Measurements from ENCODE around the gene HTD2. TPM values are rescaled to one million over a fixed set of nuclear protein-coding genes. Genes with fewer than 3 reads are reported as not detected.

HTD2 gene
- 9.9 to 14.5 TPM (median 11.4 TPM) in 3 replicates for total RNA-seq (2021)
- Bru-seq, nascent RNA, result percentile 88 among the genes with signal in this experiment
- long read RNA-seq, experiment 1, transcript HTD2-201 (5 exons, 1,508 nt), result minor isoform, 11 of 36 reads
- long read RNA-seq, experiment 1, transcript HTD2-206 (5 exons, 1,378 nt), result major isoform, 23 of 36 reads
- long read RNA-seq, experiment 1, partial matches to known transcripts, result 0 of 36 reads
- long read RNA-seq, experiment 1, other reads (novel, unspliced or antisense), result 0 of 36 reads
- long read RNA-seq, experiment 2, transcript HTD2-201 (5 exons, 1,508 nt), result major isoform, 6 of 10 reads
- long read RNA-seq, experiment 2, partial matches to known transcripts, result 0 of 10 reads
- long read RNA-seq, experiment 2, other reads (novel, unspliced or antisense), result 1 of 10 reads
- long read RNA-seq, experiment 3, transcript HTD2-206 (5 exons, 1,378 nt), result major isoform, 26 of 41 reads
- long read RNA-seq, experiment 3, transcript HTD2-201 (5 exons, 1,508 nt), result minor isoform, 9 of 41 reads
- long read RNA-seq, experiment 3, partial matches to known transcripts, result 0 of 41 reads
- long read RNA-seq, experiment 3, other reads (novel, unspliced or antisense), result 3 of 41 reads

DNA sequence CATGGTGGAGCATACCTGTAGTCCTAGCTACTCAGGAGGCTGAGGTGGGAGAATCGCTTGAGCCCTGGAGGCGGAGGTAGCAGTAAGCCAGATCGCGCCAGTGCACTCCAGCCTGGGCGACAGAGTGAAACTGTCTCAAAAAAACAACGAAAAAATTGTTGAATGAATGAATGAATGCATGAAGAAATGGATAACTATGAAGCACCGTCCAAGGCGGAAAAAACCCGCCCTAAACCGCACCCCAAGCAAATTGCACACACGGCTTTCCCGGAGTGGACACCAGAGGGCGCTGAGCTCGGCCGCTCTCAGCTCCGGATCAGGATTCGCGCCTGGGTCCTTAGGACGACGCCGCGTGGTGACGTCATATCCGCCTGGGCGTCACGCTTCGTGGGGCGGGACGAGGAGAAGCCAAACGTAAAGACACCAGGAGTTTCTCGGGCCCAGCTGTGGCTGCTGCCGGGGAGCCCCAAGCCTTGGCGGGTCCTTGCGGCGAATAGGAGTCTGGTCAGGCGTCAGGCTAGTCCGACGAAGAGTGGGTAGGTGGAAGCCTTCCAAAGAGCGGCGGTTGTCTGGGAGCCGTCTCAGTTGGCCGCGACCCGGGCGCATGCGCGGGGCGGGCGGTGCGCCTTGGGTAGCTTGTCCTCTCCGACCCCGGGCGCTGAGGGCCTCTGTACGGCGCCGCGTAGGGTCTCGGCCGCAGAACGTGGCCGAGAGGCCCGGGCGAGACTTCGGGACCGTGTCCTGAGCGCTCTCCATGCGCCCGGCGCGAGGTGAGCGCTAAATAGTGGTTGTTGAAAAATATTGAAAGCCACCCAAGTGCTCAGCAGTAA lies at the start of gene HTD2, which contains the start of gene RPP14:
Gene HTD2, plus strand, starts transcription at position 639 of the 830 bp plus-strand sequence. CDS start 11,094 bp downstream, outside the sequence.
Gene RPP14, plus strand, starts transcription at position 364 of the 830 bp plus-strand sequence. CDS start 4,085 bp downstream, outside the sequence.
- peak; percentile 82 for ATAC-seq
- POLR2A ChIA-PET, result interaction anchor here (0.8 to 2.4 kb wide), 11 partner anchors 16 to 189 kb away, joined by 3 to 10 read pairs (median 4); partner anchors contain the start of gene KCTD6
- TF ChIP-seq TEAD4 (CRISPR knock-in tag; IDR thresholded peaks at IDR 0.05), result no peak
- TF ChIP-seq SMAD3 (CRISPR knock-in tag; IDR thresholded peaks at IDR 0.05; ENCODE audit: borderline replicate concordance), result no peak
- TF ChIP-seq OVOL2 (CRISPR knock-in tag; IDR thresholded peaks at IDR 0.05; ENCODE audit: borderline replicate concordance), result no peak
- TF ChIP-seq CREM (CRISPR knock-in tag; IDR thresholded peaks at IDR 0.05), result peak; percentile 98
- TF ChIP-seq, protein P1, sequence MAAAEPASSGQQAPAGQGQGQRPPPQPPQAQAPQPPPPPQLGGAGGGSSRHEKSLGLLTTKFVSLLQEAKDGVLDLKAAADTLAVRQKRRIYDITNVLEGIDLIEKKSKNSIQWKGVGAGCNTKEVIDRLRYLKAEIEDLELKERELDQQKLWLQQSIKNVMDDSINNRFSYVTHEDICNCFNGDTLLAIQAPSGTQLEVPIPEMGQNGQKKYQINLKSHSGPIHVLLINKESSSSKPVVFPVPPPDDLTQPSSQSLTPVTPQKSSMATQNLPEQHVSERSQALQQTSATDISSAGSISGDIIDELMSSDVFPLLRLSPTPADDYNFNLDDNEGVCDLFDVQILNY (CRISPR knock-in tag; IDR thresholded peaks at IDR 0.05), result peak; percentile 90
- TF ChIP-seq, protein P2, sequence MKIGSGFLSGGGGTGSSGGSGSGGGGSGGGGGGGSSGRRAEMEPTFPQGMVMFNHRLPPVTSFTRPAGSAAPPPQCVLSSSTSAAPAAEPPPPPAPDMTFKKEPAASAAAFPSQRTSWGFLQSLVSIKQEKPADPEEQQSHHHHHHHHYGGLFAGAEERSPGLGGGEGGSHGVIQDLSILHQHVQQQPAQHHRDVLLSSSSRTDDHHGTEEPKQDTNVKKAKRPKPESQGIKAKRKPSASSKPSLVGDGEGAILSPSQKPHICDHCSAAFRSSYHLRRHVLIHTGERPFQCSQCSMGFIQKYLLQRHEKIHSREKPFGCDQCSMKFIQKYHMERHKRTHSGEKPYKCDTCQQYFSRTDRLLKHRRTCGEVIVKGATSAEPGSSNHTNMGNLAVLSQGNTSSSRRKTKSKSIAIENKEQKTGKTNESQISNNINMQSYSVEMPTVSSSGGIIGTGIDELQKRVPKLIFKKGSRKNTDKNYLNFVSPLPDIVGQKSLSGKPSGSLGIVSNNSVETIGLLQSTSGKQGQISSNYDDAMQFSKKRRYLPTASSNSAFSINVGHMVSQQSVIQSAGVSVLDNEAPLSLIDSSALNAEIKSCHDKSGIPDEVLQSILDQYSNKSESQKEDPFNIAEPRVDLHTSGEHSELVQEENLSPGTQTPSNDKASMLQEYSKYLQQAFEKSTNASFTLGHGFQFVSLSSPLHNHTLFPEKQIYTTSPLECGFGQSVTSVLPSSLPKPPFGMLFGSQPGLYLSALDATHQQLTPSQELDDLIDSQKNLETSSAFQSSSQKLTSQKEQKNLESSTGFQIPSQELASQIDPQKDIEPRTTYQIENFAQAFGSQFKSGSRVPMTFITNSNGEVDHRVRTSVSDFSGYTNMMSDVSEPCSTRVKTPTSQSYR (CRISPR knock-in tag; IDR thresholded peaks at IDR 0.05), result peak; percentile 45; the same call in 1 of the 2 replicates
- TF ChIP-seq, protein P3, sequence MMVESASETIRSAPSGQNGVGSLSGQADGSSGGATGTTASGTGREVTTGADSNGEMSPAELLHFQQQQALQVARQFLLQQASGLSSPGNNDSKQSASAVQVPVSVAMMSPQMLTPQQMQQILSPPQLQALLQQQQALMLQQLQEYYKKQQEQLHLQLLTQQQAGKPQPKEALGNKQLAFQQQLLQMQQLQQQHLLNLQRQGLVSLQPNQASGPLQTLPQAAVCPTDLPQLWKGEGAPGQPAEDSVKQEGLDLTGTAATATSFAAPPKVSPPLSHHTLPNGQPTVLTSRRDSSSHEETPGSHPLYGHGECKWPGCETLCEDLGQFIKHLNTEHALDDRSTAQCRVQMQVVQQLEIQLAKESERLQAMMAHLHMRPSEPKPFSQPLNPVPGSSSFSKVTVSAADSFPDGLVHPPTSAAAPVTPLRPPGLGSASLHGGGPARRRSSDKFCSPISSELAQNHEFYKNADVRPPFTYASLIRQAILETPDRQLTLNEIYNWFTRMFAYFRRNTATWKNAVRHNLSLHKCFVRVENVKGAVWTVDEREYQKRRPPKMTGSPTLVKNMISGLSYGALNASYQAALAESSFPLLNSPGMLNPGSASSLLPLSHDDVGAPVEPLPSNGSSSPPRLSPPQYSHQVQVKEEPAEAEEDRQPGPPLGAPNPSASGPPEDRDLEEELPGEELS (CRISPR knock-in tag; IDR thresholded peaks at IDR 0.05), result no peak; the same call in 1 of the 2 replicates
- no peak for TF ChIP-seq GTF2I (CRISPR knock-in tag; conservative IDR thresholded peaks at IDR 0.05)
- TF ChIP-seq RORB (CRISPR knock-in tag; IDR thresholded peaks at IDR 0.05), result no peak
- TF ChIP-seq JAZF1 (CRISPR knock-in tag; IDR thresholded peaks at IDR 0.05), result no peak
- TF ChIP-seq ZNF121 (CRISPR knock-in tag; IDR thresholded peaks at IDR 0.05), result no peak
- no peak for TF ChIP-seq TCF7 (CRISPR knock-in tag; IDR thresholded peaks at IDR 0.05; ENCODE audit: low read depth)
- TF ChIP-seq, protein P4, sequence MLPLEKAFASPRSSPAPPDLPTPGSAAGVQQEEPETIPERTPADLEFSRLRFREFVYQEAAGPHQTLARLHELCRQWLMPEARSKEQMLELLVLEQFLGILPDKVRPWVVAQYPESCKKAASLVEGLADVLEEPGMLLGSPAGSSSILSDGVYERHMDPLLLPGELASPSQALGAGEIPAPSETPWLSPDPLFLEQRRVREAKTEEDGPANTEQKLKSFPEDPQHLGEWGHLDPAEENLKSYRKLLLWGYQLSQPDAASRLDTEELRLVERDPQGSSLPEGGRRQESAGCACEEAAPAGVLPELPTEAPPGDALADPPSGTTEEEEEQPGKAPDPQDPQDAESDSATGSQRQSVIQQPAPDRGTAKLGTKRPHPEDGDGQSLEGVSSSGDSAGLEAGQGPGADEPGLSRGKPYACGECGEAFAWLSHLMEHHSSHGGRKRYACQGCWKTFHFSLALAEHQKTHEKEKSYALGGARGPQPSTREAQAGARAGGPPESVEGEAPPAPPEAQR (CRISPR knock-in tag; IDR thresholded peaks at IDR 0.05), result no peak
- peak; percentile 77; the same call in 1 of the 2 replicates for TF ChIP-seq JUN (CRISPR knock-in tag; IDR thresholded peaks at IDR 0.05)
- TF ChIP-seq CREB1 (CRISPR knock-in tag; IDR thresholded peaks at IDR 0.05), result no peak
- TF ChIP-seq, protein P5, sequence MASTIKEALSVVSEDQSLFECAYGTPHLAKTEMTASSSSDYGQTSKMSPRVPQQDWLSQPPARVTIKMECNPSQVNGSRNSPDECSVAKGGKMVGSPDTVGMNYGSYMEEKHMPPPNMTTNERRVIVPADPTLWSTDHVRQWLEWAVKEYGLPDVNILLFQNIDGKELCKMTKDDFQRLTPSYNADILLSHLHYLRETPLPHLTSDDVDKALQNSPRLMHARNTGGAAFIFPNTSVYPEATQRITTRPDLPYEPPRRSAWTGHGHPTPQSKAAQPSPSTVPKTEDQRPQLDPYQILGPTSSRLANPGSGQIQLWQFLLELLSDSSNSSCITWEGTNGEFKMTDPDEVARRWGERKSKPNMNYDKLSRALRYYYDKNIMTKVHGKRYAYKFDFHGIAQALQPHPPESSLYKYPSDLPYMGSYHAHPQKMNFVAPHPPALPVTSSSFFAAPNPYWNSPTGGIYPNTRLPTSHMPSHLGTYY (CRISPR knock-in tag; IDR thresholded peaks at IDR 0.05), result no peak
- TF ChIP-seq, protein P6, sequence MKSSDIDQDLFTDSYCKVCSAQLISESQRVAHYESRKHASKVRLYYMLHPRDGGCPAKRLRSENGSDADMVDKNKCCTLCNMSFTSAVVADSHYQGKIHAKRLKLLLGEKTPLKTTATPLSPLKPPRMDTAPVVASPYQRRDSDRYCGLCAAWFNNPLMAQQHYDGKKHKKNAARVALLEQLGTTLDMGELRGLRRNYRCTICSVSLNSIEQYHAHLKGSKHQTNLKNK (CRISPR knock-in tag; IDR thresholded peaks at IDR 0.05), result no peak
- TF ChIP-seq ZNF671 (CRISPR knock-in tag; IDR thresholded peaks at IDR 0.05), result no peak
- TF ChIP-seq, protein P7, sequence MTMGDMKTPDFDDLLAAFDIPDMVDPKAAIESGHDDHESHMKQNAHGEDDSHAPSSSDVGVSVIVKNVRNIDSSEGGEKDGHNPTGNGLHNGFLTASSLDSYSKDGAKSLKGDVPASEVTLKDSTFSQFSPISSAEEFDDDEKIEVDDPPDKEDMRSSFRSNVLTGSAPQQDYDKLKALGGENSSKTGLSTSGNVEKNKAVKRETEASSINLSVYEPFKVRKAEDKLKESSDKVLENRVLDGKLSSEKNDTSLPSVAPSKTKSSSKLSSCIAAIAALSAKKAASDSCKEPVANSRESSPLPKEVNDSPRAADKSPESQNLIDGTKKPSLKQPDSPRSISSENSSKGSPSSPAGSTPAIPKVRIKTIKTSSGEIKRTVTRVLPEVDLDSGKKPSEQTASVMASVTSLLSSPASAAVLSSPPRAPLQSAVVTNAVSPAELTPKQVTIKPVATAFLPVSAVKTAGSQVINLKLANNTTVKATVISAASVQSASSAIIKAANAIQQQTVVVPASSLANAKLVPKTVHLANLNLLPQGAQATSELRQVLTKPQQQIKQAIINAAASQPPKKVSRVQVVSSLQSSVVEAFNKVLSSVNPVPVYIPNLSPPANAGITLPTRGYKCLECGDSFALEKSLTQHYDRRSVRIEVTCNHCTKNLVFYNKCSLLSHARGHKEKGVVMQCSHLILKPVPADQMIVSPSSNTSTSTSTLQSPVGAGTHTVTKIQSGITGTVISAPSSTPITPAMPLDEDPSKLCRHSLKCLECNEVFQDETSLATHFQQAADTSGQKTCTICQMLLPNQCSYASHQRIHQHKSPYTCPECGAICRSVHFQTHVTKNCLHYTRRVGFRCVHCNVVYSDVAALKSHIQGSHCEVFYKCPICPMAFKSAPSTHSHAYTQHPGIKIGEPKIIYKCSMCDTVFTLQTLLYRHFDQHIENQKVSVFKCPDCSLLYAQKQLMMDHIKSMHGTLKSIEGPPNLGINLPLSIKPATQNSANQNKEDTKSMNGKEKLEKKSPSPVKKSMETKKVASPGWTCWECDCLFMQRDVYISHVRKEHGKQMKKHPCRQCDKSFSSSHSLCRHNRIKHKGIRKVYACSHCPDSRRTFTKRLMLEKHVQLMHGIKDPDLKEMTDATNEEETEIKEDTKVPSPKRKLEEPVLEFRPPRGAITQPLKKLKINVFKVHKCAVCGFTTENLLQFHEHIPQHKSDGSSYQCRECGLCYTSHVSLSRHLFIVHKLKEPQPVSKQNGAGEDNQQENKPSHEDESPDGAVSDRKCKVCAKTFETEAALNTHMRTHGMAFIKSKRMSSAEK (CRISPR knock-in tag; IDR thresholded peaks at IDR 0.05; ENCODE audit: borderline replicate concordance), result no peak
- no peak for TF ChIP-seq ZNF138 (CRISPR knock-in tag; conservative IDR thresholded peaks at IDR 0.05)
- TF ChIP-seq FOXJ3 (CRISPR knock-in tag; IDR thresholded peaks at IDR 0.05; ENCODE audit: borderline replicate concordance), result no peak

More for the DNA sequence above, at the start of gene HTD2, which contains the start of gene RPP14:
- Mint-ChIP-seq H3K27me3 (ENCODE audit: low read depth) (peaks cover 17% of the 10 kb centered on the region), H3K36me3 (peaks cover 9% of the 10 kb centered on the region), H3K27ac (peak within 1 kb of the TSS; percentile 98), H3K4me1 (peaks cover 11% of the 10 kb centered on the region), H3K4me3 (peak within 1 kb of the TSS; percentile 95), H3K9me3 (no peaks in the 10 kb centered on the region)
- CTCF ChIA-PET, result interaction anchor here (0.6 to 3.5 kb wide), 93 partner anchors 9 to 1190 kb away, joined by 3 to 76 read pairs (median 5); partner anchors contain the start of genes ABHD6, ACOX2, DNASE1L3 and FLNB
- peak; percentile 97 for DNase-seq (ENCODE audit: low spot score)
